Stimulated activated CD8-positive, alpha-beta memory T cell treated with anti-CD3 and anti-CD28 coated beads, Interleukin-4, amount 100 ng/mL, for 1 hour (primary cell): ENCODE data around the gene ZNF441.
A peak's percentile ranks its signal among the peaks of the same experiment; 100 is the strongest.
"Not testable (repeated sequence)": the region's sequence is repeated elsewhere in the genome, so short reads cannot be mapped to it uniquely, and the experiment has no call there.

Experiments
- DNase-seq, 2 donors: peaks; one replicate each; pipeline ENCODE4 v3.0.0-alpha.2; 2020; ENCODE audit warnings: low read depth in 2 of 2, low spot score in 1 of 2

ZNF441 gene

GRCh38 chr19:11766597-11767591 is at the start of gene ZNF441:
ZNF441 (plus strand) TSS chr19:11767000; CDS start chr19:11767194, 194 bp downstream.
- DNase-seq, result peak; percentile 86 to 87

GRCh38 chr19:11721681-11722080 is 45.1 kb upstream of the ZNF441 start:
- DNase-seq, result no peak

GRCh38 chr19:11722414-11722813 is 44.4 kb upstream of the ZNF441 start:
- no peak for DNase-seq

DNA sequence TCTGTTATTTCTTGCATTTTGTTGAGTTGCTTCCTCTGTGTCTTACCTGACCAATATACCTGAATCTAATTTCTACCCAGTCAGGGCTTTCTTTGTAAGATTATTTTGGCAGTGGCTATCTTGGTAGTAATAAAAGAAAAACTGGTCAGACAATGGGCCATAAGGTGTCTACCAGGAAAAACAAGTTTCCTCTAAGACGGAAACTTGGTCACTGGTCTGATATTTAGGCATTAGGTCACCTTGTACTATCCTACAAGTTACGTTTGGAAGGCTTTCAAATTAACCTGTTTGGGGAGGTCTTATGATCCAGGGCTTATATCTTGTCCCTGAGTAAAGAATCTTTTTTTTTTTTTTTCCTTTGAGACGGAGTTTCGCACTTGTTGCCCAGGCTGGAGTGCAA is 37.2 kb upstream of the ZNF441 start:
- DNase-seq, result no peak

GRCh38 chr19:11735375-11735774 is 31.4 kb upstream of the ZNF441 start:
- no peak for DNase-seq

GRCh38 chr19:11736696-11737095 is 30.1 kb upstream of the ZNF441 start:
- no peak for DNase-seq

DNA sequence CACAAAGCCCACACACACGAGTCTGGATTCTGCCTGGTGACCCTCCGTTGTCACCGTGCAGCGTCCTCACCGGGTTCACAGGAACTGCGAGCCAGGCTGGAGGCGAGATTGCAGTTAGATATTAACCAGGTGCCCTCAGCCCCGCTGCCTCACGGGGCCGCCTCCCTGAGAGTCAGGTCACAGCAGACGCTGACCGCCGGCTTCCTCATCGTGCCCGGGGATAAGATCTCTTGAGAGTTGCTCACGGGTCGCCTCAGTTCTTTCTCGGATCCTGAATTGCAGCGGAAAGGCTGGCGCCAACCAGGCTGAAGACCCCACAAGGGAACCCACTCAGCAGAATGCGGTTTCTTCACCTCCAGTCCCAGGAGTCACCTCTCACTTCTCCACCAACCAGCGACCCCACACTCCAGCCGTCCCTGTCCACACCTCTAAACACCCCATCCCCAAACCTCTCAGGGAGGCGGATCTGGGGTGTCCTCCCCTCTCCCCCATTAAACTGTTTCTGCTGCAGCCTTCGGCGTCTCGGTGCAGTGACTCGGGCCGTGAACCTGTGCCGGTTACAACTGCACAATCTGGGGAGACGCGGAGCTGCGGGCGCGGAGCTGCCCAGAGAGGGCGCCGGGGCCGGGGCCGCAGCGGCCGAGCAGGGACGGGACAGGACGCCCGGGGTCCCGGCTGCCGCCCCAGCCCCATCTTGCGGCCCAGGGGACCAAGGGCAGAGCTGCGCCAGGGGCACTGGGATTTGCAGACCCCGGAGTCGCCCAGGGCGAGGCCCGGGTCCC is 28.6 kb upstream of the ZNF441 start:
- peak in 1 of 2 donors; percentile 4 for DNase-seq

GRCh38 chr19:11738746-11739620 is 27.8 kb upstream of the ZNF441 start, which contains the start of gene ZNF823:
ZNF823 (minus strand) TSS chr19:11738946; CDS start chr19:11738819, 127 bp downstream.
- DNase-seq, result peak; percentile 91 to 95

DNA sequence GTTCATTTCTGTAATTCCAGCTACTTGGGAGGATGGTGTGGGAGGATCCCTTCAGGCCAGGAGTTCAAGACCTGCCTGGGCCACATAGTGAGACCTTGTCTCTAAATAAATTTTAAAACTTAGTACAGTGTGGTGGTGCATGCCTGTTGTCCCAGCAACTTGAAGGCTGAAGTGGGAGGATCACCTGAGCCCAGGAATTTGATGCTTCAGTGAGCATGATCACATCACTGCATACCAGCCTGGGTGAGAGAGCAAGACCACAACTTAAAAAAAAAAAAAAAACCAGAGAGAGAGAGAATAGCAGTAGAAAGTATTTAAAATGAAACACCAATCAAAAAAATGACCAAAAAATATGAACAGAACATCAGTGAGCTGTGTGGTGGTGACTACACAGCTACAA is 20.9 kb upstream of the ZNF441 start:
- DNase-seq, result no peak

DNA sequence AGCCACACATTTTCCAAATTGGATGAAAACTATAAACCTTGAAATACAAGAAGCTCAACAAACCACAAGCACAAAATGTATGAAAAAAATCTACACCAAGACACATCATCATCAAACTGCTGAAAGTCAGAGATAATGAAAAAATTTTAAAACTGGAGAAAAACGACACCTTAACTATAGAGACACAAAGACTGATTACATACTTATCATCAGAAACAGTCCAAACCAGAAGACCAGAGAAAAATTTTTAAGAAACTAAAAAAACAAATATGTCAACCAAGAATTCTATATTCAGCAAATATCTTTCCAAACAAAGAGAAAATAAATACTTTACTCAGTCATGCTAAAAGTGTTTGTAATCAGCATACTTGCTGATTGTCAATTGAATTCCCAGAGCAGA is 19.5 kb upstream of the ZNF441 start:
- DNase-seq, result no peak

- no peak for DNase-seq
These were observed 17.0 kb upstream of the ZNF441 start for GRCh38 chr19:11749751-11750150.

DNA sequence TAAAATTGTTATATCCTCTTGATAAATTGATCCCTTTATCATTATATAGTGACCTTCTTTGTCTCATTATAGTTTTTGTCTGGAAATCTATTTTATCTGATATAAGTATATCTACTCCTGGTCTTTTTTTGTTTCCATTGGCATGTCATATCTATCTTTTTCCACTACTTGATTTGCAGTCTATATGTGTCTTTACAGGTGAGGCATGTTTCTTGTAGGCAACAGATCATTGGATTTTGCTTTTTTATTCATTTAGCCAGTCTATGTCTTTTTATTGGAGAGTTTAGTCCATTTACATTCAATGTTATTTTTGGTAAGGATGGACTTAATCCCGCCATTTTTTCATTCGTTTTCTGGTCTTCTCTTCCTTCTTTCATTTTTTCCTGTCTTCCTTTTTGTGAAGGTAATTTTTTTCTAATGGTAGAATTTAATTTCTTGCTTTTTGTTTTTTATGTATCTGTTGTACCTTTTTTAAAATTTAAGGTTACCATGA is 14.5 kb upstream of the ZNF441 start:
- no peak for DNase-seq

DNA sequence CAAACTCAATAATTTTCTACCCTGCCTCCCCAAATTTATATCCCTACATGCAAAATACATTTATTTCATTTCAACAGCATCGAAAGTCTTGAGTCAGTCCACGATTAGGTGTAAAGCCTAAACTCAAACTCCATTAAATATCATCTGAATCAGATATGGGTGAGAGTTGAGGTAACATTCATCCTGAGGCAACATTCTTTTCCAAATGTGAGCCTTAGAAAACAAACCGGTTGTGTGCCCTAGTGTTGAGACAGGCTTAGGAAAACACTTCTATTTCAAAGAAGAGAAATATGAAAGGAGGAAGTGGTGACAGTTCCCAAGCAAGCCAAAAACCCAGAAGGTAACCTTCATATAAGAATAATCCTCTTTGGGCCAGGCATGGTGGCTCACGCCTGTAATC is 12.1 kb upstream of the ZNF441 start:
- no peak for DNase-seq

GRCh38 chr19:11756965-11757364 is 9.8 kb upstream of the ZNF441 start:
- no peak for DNase-seq

DNA sequence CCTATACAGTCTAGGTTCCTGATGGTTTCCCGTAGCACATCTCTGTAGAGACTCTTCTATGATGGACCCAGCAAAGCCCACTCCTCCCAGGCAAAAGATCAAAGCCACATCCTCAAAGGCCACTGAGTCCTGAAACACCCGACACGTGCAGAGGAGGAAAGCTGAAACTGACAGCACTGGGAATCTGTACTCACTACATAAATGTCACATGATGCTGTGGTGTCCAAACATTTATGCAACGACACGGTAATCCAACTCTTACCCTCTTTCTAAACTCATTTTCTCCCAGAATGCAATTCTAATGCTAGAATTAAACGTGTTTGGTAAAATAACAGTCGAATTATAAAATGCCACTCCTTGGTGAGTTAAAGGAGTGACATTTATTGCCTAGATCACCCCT is 7.0 kb upstream of the ZNF441 start:
- DNase-seq, result no peak

GRCh38 chr19:11763117-11763516 is 3.7 kb upstream of the ZNF441 start:
- DNase-seq, result no peak

- no peak for DNase-seq
These were observed 3.2 kb upstream of the ZNF441 start for GRCh38 chr19:11763611-11764010.

- DNase-seq, result peak in 1 of 2 donors; percentile 1
These were observed 883 bp downstream of the ZNF441 start for GRCh38 chr19:11767633-11768133.

DNA sequence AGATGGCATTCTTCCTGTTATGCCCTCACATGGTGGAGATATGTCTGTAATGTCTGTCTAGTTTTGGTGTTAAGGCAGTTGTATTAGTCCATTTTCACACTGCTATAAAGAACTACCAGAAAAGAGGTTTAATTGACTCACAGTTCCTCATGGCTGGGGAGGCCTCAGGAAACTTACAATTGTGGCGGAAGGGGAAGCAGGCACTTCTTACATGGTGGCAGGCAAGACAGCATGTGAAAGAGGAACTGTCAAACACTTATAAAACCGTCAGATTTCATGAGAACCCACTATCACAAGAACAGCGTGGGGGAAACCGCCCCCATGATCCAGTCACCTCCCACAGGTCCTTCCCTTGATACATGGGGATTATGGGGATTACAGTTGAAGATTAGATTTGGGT is 3.2 kb downstream of the ZNF441 start:
- no peak for DNase-seq

- DNase-seq, result not testable (repeated sequence)
These were observed 4.7 kb downstream of the ZNF441 start for GRCh38 chr19:11771520-11771919.
